Measurements from ENCODE around the gene CDKN2AIPNL. TPM values are rescaled to one million over a fixed set of nuclear protein-coding genes. Genes with fewer than 3 reads are reported as not detected.
"Not testable (repeated sequence)": the region's sequence is repeated elsewhere in the genome, so short reads cannot be mapped to it uniquely, and the experiment has no call there.

Gene CDKN2AIPNL
- total RNA-seq, 1 donor from 2014 or later = 22.8 TPM

DNA sequence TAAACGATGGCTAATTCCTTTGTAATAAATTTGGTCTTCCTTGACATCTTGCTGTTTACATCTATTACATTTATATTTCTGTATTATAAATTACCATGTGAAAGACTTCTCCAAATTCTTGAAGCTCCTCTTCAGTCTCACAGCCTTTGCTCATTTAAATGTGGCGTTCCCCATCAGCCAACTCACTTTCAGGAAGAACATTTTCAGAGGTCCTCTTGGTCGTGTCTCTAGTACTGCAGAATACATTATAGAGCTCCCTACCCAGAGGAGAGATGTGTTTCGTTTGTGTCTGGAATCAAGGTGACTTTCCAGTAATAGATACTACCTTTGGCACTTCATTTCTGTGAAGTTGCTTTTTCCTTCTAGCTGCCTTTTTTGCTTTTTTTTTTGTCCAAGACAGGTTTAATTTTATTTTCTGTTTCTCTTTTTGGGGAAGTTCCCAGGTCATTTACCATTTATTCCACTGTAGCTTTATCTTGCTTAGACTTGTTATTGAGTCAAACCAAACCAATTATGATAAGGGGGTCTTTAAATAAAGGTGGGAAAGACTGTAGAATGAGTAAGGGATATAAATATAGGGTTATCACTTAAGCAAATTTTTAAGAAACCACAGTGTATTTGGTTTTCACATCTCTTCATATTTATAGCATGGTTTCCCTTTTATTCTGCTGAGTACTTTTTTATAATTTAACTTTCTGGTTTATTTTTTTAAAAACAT, 27.5 kb downstream of the CDKN2AIPNL start:
- Mint-ChIP-seq H3K4me1 (ENCODE audit: low read depth, unreplicated experiment) (no peaks in the 10 kb centered on the region), H3K27ac (ENCODE audit: unreplicated experiment) (no peak overlapping the region), H3K9me3 (ENCODE audit: unreplicated experiment) (no peaks in the 10 kb centered on the region), H3K4me3 (ENCODE audit: unreplicated experiment) (no peak overlapping the region), H3K36me3 (ENCODE audit: low read depth, unreplicated experiment) (peaks cover 8% of the 10 kb centered on the region), H3K27me3 (ENCODE audit: low read depth, unreplicated experiment) (no peaks in the 10 kb centered on the region)
- no peak overlapping the region for H3K4me2 ChIP-seq (ENCODE audit: low read length)
- peaks cover 26% of the 10 kb centered on the region for H4K20me1 ChIP-seq (ENCODE audit: insufficient read depth, low read length)
- peaks cover 41% of the 10 kb centered on the region for H3K36me3 ChIP-seq (ENCODE audit: insufficient read depth, low read length)
- H3K4me3 ChIP-seq (ENCODE audit: insufficient read depth, low read depth, low read length) = no peak overlapping the region
- no peak overlapping the region for H3K9ac ChIP-seq (ENCODE audit: low read length)
- no peak overlapping the region for H2AFZ ChIP-seq (ENCODE audit: low read depth, low read length)
- no peak for TF ChIP-seq EZH2 (IDR thresholded peaks at IDR 0.05; ENCODE audit: insufficient read depth, low read length)
- TF ChIP-seq CTCF (IDR thresholded peaks at IDR 0.05; ENCODE audit: insufficient read depth, low read depth, low read length) = no peak
- DNase-seq (ENCODE audit: low read depth) (no peak), FAIRE-seq (no peak)
- H3K27me3 ChIP-seq (ENCODE audit: insufficient read depth, low read length) = no peaks in the 10 kb centered on the region
- H3K27ac ChIP-seq (ENCODE audit: low read depth, low read length) = no peak overlapping the region
- no peaks in the 10 kb centered on the region for H3K9me3 ChIP-seq (ENCODE audit: insufficient read depth, low read depth, low read length)
- peaks cover 31% of the 10 kb centered on the region for H3K79me2 ChIP-seq (ENCODE audit: insufficient read depth, low read length)
- no peaks in the 10 kb centered on the region for H3K4me1 ChIP-seq (ENCODE audit: insufficient read depth, low read length)

- not testable (repeated sequence) for FAIRE-seq; H3K9me3 ChIP-seq (ENCODE audit: insufficient read depth, low read depth, low read length); H3K4me3 Mint-ChIP-seq (ENCODE audit: unreplicated experiment); H3K27ac ChIP-seq (ENCODE audit: low read depth, low read length); H3K9me3 Mint-ChIP-seq (ENCODE audit: unreplicated experiment); DNase-seq (ENCODE audit: low read depth); H3K27me3 ChIP-seq (ENCODE audit: insufficient read depth, low read length); H3K27ac Mint-ChIP-seq (ENCODE audit: unreplicated experiment); H3K4me3 ChIP-seq (ENCODE audit: insufficient read depth, low read depth, low read length); H3K36me3 Mint-ChIP-seq (ENCODE audit: low read depth, unreplicated experiment); H3K27me3 Mint-ChIP-seq (ENCODE audit: low read depth, unreplicated experiment); H3K4me1 ChIP-seq (ENCODE audit: insufficient read depth, low read length); H3K9ac ChIP-seq (ENCODE audit: low read length); H3K4me1 Mint-ChIP-seq (ENCODE audit: low read depth, unreplicated experiment); H3K4me2 ChIP-seq (ENCODE audit: low read length); H2AFZ ChIP-seq (ENCODE audit: low read depth, low read length)
- Histone ChIP-seq H3K36me3 (ENCODE audit: insufficient read depth, low read length) (peaks cover 31% of the 10 kb centered on the region), H3K79me2 (ENCODE audit: insufficient read depth, low read length) (peaks cover 49% of the 10 kb centered on the region), H4K20me1 (ENCODE audit: insufficient read depth, low read length) (peaks cover 43% of the 10 kb centered on the region)
Observed at GRCh38 chr5:134382204-134382603, 29.5 kb downstream of the CDKN2AIPNL start.

- Histone ChIP-seq H3K4me3 (ENCODE audit: insufficient read depth, low read depth, low read length) (no peak overlapping the region), H4K20me1 (ENCODE audit: insufficient read depth, low read length) (peaks cover 55% of the 10 kb centered on the region), H2AFZ (ENCODE audit: low read depth, low read length) (no peak overlapping the region), H3K9me3 (ENCODE audit: insufficient read depth, low read depth, low read length) (no peaks in the 10 kb centered on the region), H3K4me1 (ENCODE audit: insufficient read depth, low read length) (no peaks in the 10 kb centered on the region), H3K9ac (ENCODE audit: low read length) (no peak overlapping the region), H3K4me2 (ENCODE audit: low read length) (no peak overlapping the region), H3K36me3 (ENCODE audit: insufficient read depth, low read length) (peaks cover 33% of the 10 kb centered on the region), H3K27me3 (ENCODE audit: insufficient read depth, low read length) (no peaks in the 10 kb centered on the region), H3K79me2 (ENCODE audit: insufficient read depth, low read length) (peaks cover 64% of the 10 kb centered on the region), H3K27ac (ENCODE audit: low read depth, low read length) (no peak overlapping the region)
- H3K36me3 Mint-ChIP-seq (ENCODE audit: low read depth, unreplicated experiment) = peaks cover 8% of the 10 kb centered on the region
- no peak for TF ChIP-seq CTCF (IDR thresholded peaks at IDR 0.05; ENCODE audit: insufficient read depth, low read depth, low read length)
- TF ChIP-seq EZH2 (IDR thresholded peaks at IDR 0.05; ENCODE audit: insufficient read depth, low read length) = no peak
- no peaks in the 10 kb centered on the region for H3K9me3 Mint-ChIP-seq (ENCODE audit: unreplicated experiment)
- FAIRE-seq (no peak), DNase-seq (ENCODE audit: low read depth) (no peak)
- H3K27me3 Mint-ChIP-seq (ENCODE audit: low read depth, unreplicated experiment) = no peaks in the 10 kb centered on the region
- H3K4me3 Mint-ChIP-seq (ENCODE audit: unreplicated experiment) = no peak overlapping the region
- H3K27ac Mint-ChIP-seq (ENCODE audit: unreplicated experiment) = no peak overlapping the region
- no peaks in the 10 kb centered on the region for H3K4me1 Mint-ChIP-seq (ENCODE audit: low read depth, unreplicated experiment)
Observed at GRCh38 chr5:134380346-134380745, 31.3 kb downstream of the CDKN2AIPNL start.

All from astrocyte (in vitro differentiated cells and primary cell).